DOHH2 (cell line): ENCODE data around the gene TGFBR3L.

ENCODE experiments used
- H3F3A ChIP-seq: fragments of 200-600 bp; sonication (generic), shearing (Covaris generic); 2 replicates; pipeline ENCODE4 v1.6.0; 2016; ENCODE audit warnings: antibody characterized with exemption, mild to moderate bottlenecking; ENCODE audit not compliant: control insufficient read depth, insufficient read depth
- H3K27ac ChIP-seq: fragments of 200-600 bp; sonication (generic); 2 replicates; pipeline ENCODE4 v1.5.1; 2014; ENCODE audit warnings: low read depth, mild to moderate bottlenecking, low read length, moderate library complexity
- H3K27me3 ChIP-seq: fragments of 200-600 bp; sonication (generic); 2 replicates; pipeline ENCODE4 v1.6.1; 2014; ENCODE audit warnings: mild to moderate bottlenecking, low read length, mixed read lengths; ENCODE audit not compliant: control insufficient read depth
- H3K36me3 ChIP-seq: fragments of 200-600 bp; sonication (generic); 2 replicates; pipeline ENCODE4 v1.6.1; 2014; ENCODE audit warnings: mild to moderate bottlenecking, low read length, moderate library complexity, mixed read lengths; ENCODE audit not compliant: control insufficient read depth
- H3K4me1 ChIP-seq: fragments of 200-600 bp; sonication (generic); 2 replicates; pipeline ENCODE4 v1.6.1; 2014; ENCODE audit warnings: mild to moderate bottlenecking, low read length, mixed read lengths; ENCODE audit not compliant: control insufficient read depth
- H3K4me2 ChIP-seq: fragments of 200-600 bp; sonication (generic); 2 replicates; pipeline ENCODE4 v1.6.0; 2014; ENCODE audit warnings: mild to moderate bottlenecking, low read length, moderate library complexity
- H3K4me3 ChIP-seq: fragments of 200-600 bp; sonication (generic); 2 replicates; pipeline ENCODE4 v1.5.1; 2014; ENCODE audit warnings: mild to moderate bottlenecking, low read length, mixed read lengths
- H3K79me2 ChIP-seq: fragments of 200-600 bp; sonication (generic); 2 replicates; pipeline ENCODE4 v1.6.1; 2014; ENCODE audit warnings: mild to moderate bottlenecking, low read length, mixed read lengths; ENCODE audit not compliant: control insufficient read depth
- H3K9me2 ChIP-seq: fragments of 200-600 bp; sonication (generic); replicated peaks from 2 replicates; pipeline ENCODE4 v1.6.1; 2014; ENCODE audit warnings: mild to moderate bottlenecking, low read length, mixed read lengths; ENCODE audit not compliant: control insufficient read depth
- H3K9me3 ChIP-seq: fragments of 200-600 bp; sonication (generic); 2 replicates; pipeline ENCODE4 v1.6.1; 2014; ENCODE audit warnings: antibody characterized with exemption, low read length, mixed read lengths; ENCODE audit not compliant: control insufficient read depth, insufficient read depth
- H4K20me1 ChIP-seq: fragments of 200-600 bp; sonication (generic); 2 replicates; pipeline ENCODE4 v1.6.0; 2014; ENCODE audit warnings: low read depth, mild to moderate bottlenecking, antibody characterized with exemption, low read length, moderate library complexity; ENCODE audit not compliant: control insufficient read depth, insufficient read depth
- CTCF ChIP-seq: fragments of 200-600 bp; sonication (generic); IDR thresholded peaks from one replicate; pipeline ENCODE4 v1.5.1; 2014; ENCODE audit warnings: antibody characterized with exemption, mild to moderate bottlenecking, low read depth, low read length; ENCODE audit not compliant: poor library complexity, severe bottlenecking
- EZH2phosphoT487 ChIP-seq: fragments of 200-600 bp; sonication (generic); IDR thresholded peaks from 2 replicates; pipeline ENCODE4 v1.6.1; 2017; ENCODE audit warnings: borderline replicate concordance, mild to moderate bottlenecking, antibody characterized with exemption, low read length, moderate library complexity, mixed read lengths

The TGFBR3L gene

GRCh38 chr19:7914598-7915045 is at the start of gene TGFBR3L:
TSS of gene TGFBR3L (plus strand) at chr19:7914830.
- Histone ChIP-seq H3K4me2 (peak within 1 kb of the TSS; percentile 58), H3F3A (peaks cover 2% of the 10 kb centered on the region; the same call in 1 of the 2 replicates), H3K9me2 (no peaks in the 10 kb centered on the region), H3K79me2 (no peaks in the 10 kb centered on the region), H3K4me3 (peak within 1 kb of the TSS; percentile 47; the same call in 1 of the 2 replicates), H3K4me1 (peaks cover 33% of the 10 kb centered on the region), H3K9me3 (no peaks in the 10 kb centered on the region), H3K36me3 (peaks cover 18% of the 10 kb centered on the region), H3K27ac (no peak within 1 kb of the TSS), H4K20me1 (no peaks in the 10 kb centered on the region), H3K27me3 (peaks cover 41% of the 10 kb centered on the region)
- TF ChIP-seq CTCF, result no peak
- no peak for TF ChIP-seq EZH2phosphoT487

GRCh38 chr19:7865262-7865911 is 49.2 kb upstream of the TGFBR3L start:
- H4K20me1 ChIP-seq, result no peaks in the 10 kb centered on the region
- no peaks in the 10 kb centered on the region for H3F3A ChIP-seq
- H3K27ac ChIP-seq, result no peak overlapping the region
- no peaks in the 10 kb centered on the region for H3K9me3 ChIP-seq
- H3K36me3 ChIP-seq, result no peaks in the 10 kb centered on the region
- H3K9me2 ChIP-seq, result no peaks in the 10 kb centered on the region
- H3K79me2 ChIP-seq, result no peaks in the 10 kb centered on the region
- no peak overlapping the region for H3K4me3 ChIP-seq
- H3K27me3 ChIP-seq, result peaks cover 15% of the 10 kb centered on the region
- no peak for TF ChIP-seq EZH2phosphoT487
- TF ChIP-seq CTCF, result no peak
- no peak overlapping the region for H3K4me2 ChIP-seq
- H3K4me1 ChIP-seq, result peaks cover 25% of the 10 kb centered on the region

GRCh38 chr19:7866399-7867091 is 48.1 kb upstream of the TGFBR3L start:
- H4K20me1 ChIP-seq, result no peaks in the 10 kb centered on the region
- no peak overlapping the region for H3K27ac ChIP-seq
- no peak overlapping the region for H3K4me2 ChIP-seq
- no peak overlapping the region for H3K4me3 ChIP-seq
- no peak for TF ChIP-seq CTCF
- TF ChIP-seq EZH2phosphoT487, result no peak
- no peaks in the 10 kb centered on the region for H3K9me2 ChIP-seq
- peaks cover 37% of the 10 kb centered on the region for H3K4me1 ChIP-seq
- H3K9me3 ChIP-seq, result no peaks in the 10 kb centered on the region; the same call in 1 of the 2 replicates
- H3K79me2 ChIP-seq, result no peaks in the 10 kb centered on the region
- H3K27me3 ChIP-seq, result peaks cover 11% of the 10 kb centered on the region
- H3F3A ChIP-seq, result peaks cover 6% of the 10 kb centered on the region
- H3K36me3 ChIP-seq, result no peaks in the 10 kb centered on the region
